Measurements from ENCODE around the gene MAPT. TPM values are rescaled to one million over a fixed set of nuclear protein-coding genes. Genes with fewer than 3 reads are reported as not detected.
A peak's percentile ranks its signal among the peaks of the same experiment; 100 is the strongest.

The MAPT gene
- total and polyA plus RNA-seq, 2 of the 13 experiments (the other 11 are each of a cell fraction or from before 2014, with no cell fraction given), result 2.1 to 2.8 TPM

DNA sequence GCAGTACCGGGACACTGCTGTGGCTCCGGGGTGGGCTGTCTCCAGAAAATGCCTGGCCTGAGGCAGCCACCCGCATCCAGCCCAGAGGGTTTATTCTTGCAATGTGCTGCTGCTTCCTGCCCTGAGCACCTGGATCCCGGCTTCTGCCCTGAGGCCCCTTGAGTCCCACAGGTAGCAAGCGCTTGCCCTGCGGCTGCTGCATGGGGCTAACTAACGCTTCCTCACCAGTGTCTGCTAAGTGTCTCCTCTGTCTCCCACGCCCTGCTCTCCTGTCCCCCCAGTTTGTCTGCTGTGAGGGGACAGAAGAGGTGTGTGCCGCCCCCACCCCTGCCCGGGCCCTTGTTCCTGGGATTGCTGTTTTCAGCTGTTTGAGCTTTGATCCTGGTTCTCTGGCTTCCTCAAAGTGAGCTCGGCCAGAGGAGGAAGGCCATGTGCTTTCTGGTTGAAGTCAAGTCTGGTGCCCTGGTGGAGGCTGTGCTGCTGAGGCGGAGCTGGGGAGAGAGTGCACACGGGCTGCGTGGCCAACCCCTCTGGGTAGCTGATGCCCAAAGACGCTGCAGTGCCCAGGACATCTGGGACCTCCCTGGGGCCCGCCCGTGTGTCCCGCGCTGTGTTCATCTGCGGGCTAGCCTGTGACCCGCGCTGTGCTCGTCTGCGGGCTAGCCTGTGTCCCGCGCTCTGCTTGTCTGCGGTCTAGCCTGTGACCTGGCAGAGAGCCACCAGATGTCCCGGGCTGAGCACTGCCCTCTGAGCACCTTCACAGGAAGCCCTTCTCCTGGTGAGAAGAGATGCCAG is 117.6 kb downstream of the MAPT start (continued):
- TF ChIP-seq, protein P1, sequence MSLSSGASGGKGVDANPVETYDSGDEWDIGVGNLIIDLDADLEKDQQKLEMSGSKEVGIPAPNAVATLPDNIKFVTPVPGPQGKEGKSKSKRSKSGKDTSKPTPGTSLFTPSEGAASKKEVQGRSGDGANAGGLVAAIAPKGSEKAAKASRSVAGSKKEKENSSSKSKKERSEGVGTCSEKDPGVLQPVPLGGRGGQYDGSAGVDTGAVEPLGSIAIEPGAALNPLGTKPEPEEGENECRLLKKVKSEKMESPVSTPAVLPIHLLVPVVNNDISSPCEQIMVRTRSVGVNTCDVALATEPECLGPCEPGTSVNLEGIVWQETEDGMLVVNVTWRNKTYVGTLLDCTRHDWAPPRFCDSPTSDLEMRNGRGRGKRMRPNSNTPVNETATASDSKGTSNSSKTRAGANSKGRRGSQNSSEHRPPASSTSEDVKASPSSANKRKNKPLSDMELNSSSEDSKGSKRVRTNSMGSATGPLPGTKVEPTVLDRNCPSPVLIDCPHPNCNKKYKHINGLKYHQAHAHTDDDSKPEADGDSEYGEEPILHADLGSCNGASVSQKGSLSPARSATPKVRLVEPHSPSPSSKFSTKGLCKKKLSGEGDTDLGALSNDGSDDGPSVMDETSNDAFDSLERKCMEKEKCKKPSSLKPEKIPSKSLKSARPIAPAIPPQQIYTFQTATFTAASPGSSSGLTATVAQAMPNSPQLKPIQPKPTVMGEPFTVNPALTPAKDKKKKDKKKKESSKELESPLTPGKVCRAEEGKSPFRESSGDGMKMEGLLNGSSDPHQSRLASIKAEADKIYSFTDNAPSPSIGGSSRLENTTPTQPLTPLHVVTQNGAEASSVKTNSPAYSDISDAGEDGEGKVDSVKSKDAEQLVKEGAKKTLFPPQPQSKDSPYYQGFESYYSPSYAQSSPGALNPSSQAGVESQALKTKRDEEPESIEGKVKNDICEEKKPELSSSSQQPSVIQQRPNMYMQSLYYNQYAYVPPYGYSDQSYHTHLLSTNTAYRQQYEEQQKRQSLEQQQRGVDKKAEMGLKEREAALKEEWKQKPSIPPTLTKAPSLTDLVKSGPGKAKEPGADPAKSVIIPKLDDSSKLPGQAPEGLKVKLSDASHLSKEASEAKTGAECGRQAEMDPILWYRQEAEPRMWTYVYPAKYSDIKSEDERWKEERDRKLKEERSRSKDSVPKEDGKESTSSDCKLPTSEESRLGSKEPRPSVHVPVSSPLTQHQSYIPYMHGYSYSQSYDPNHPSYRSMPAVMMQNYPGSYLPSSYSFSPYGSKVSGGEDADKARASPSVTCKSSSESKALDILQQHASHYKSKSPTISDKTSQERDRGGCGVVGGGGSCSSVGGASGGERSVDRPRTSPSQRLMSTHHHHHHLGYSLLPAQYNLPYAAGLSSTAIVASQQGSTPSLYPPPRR (CRISPR knock-in tag; IDR thresholded peaks at IDR 0.05; ENCODE audit: borderline replicate concordance), result 0 out of 2 replicates have a peak, but pooled peaks have one; percentile 10
- TF ChIP-seq, protein P2, sequence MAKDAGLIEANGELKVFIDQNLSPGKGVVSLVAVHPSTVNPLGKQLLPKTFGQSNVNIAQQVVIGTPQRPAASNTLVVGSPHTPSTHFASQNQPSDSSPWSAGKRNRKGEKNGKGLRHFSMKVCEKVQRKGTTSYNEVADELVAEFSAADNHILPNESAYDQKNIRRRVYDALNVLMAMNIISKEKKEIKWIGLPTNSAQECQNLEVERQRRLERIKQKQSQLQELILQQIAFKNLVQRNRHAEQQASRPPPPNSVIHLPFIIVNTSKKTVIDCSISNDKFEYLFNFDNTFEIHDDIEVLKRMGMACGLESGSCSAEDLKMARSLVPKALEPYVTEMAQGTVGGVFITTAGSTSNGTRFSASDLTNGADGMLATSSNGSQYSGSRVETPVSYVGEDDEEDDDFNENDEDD (CRISPR knock-in tag; IDR thresholded peaks at IDR 0.05; ENCODE audit: borderline replicate concordance), result peak; percentile 60; the same call in 1 of the 2 replicates
- TF ChIP-seq WIZ (CRISPR knock-in tag; IDR thresholded peaks at IDR 0.05) (0 out of 2 replicates have a peak, but pooled peaks have one; percentile 54), ZNF468 (CRISPR knock-in tag; IDR thresholded peaks at IDR 0.05) (no peak), HNF4A (CRISPR knock-in tag; IDR thresholded peaks at IDR 0.05) (peak; percentile 42; the same call in 1 of the 2 replicates), SMAD1 (CRISPR knock-in tag; IDR thresholded peaks at IDR 0.05; ENCODE audit: borderline replicate concordance, low read depth) (peak; percentile 48; the same call in 1 of the 2 replicates), KDM5B (CRISPR knock-in tag; IDR thresholded peaks at IDR 0.05; ENCODE audit: borderline replicate concordance) (peak; percentile 34), MEF2D (CRISPR knock-in tag; IDR thresholded peaks at IDR 0.05) (0 out of 2 replicates have a peak, but pooled peaks have one; percentile 18), SAP130 (CRISPR knock-in tag; IDR thresholded peaks at IDR 0.05; ENCODE audit: low read depth) (0 out of 2 replicates have a peak, but pooled peaks have one; percentile 17), ZNF891 (CRISPR knock-in tag; IDR thresholded peaks at IDR 0.05) (0 out of 2 replicates have a peak, but pooled peaks have one; percentile 63)
- TF ChIP-seq, protein P3, sequence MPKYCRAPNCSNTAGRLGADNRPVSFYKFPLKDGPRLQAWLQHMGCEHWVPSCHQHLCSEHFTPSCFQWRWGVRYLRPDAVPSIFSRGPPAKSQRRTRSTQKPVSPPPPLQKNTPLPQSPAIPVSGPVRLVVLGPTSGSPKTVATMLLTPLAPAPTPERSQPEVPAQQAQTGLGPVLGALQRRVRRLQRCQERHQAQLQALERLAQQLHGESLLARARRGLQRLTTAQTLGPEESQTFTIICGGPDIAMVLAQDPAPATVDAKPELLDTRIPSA (CRISPR knock-in tag; IDR thresholded peaks at IDR 0.05; ENCODE audit: borderline replicate concordance), result no peak
- TF ChIP-seq, protein P4, sequence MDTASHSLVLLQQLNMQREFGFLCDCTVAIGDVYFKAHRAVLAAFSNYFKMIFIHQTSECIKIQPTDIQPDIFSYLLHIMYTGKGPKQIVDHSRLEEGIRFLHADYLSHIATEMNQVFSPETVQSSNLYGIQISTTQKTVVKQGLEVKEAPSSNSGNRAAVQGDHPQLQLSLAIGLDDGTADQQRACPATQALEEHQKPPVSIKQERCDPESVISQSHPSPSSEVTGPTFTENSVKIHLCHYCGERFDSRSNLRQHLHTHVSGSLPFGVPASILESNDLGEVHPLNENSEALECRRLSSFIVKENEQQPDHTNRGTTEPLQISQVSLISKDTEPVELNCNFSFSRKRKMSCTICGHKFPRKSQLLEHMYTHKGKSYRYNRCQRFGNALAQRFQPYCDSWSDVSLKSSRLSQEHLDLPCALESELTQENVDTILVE (CRISPR knock-in tag; IDR thresholded peaks at IDR 0.05), result no peak
- TF ChIP-seq, protein P5, sequence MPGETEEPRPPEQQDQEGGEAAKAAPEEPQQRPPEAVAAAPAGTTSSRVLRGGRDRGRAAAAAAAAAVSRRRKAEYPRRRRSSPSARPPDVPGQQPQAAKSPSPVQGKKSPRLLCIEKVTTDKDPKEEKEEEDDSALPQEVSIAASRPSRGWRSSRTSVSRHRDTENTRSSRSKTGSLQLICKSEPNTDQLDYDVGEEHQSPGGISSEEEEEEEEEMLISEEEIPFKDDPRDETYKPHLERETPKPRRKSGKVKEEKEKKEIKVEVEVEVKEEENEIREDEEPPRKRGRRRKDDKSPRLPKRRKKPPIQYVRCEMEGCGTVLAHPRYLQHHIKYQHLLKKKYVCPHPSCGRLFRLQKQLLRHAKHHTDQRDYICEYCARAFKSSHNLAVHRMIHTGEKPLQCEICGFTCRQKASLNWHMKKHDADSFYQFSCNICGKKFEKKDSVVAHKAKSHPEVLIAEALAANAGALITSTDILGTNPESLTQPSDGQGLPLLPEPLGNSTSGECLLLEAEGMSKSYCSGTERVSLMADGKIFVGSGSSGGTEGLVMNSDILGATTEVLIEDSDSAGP (CRISPR knock-in tag; IDR thresholded peaks at IDR 0.05; ENCODE audit: borderline replicate concordance), result peak; percentile 3; the same call in 1 of the 2 replicates

All from HepG2 (cell line).